NCI-H524 (cell line): Measurements from ENCODE around the gene ALDH1L2.

ENCODE experiments used
- DNase-seq, 2 experiments: peaks; one replicate each; lab custom pipeline; 2025; lab: John Stamatoyannopoulos, UW

ALDH1L2 gene

DNA sequence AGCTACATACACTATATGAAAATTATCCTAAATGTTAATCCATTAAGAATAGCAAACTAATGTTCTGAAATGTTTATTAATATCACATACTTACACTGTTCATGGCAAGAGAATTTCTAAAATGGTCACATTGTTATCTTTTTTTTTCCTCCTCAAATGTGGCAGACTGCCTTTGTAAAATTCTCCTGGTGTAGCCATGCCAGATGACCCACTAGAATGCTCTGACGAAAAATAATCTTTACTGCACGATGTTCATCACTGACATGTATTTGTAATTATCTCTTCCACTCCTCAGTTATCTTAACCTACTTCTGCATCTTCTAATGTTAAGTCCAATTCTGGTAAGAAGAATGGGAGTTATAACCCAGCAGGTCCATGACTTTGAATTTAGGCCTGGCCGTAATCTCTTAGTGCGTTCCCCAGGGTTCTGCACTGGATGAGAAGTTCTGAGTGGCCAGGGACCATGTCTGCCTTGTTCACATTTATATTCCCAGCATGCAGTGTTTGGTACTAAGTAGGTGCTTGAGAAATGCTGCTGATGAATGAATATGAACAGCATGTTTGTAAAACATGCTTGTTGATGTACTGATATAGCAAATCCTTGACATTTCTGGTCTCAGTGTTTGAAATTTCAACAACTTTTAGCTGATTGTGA is 51.4 kb downstream of the ALDH1L2 start:
- no peak for DNase-seq

DNA sequence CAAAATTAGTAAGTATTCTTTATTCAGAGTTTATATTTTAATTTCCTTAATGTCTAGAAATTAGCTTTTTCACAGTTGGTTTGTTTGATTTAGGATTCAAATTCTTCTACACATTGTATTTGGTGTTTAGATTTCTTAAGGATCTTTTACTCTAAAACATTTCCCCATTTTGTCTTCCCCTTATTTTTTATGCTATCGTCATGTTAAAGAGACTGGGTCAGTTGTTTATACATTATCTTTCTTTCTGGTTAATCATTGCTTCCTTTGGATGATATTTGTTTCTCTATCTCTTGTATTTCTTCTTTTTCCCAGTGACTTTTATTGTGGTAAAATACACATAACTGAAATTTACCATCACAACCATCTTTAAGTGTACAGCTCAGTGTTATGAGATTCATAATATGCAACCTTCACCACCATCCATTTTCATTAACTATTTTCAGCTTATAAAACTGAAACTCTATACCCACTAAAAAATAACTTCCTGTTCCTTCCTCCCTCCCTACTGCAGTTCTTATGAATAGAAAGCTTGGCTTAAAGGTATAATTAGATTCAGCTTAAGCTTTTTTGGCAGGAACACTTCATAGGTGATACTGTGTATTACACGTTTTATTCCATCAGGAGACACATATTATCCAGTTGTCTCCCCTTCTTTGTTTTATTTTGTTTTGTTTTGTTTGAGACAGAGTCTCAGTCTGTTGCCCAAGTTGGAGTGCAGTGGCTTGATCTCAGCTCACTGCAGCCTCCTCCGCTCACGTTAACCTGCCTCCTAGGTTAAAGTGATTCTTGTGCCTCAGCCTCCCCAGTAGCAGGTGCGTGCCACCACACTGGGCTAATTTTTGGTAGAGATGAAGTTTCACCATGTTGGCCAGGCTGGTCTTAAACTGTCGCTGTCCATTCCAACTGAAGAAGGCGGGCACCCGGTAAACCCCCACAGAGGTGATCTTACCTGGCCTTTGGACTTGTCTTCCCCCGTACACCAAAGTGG is 53.1 kb downstream of the ALDH1L2 start:
- peak in 1 of 2 experiments; percentile 2 for DNase-seq

DNA sequence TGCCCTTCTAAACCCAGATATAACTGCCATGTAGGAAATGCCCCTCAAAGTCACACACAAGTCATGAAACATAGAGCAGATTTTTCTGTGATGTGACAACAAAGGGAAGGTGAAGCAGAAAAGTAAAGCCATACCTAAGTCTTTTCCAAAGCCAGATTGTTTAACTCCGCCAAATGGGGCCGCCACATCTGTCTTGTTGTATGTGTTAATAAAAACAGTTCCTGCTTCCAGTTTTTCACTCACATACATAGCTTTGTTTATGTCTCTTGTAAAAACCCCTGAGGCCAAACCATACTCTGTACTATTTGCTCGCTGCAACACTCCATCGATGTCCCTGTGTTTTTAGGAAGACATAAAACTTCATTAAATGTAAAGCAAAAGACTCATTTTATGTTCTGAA is 57.8 kb downstream of the ALDH1L2 start:
- DNase-seq, result no peak

DNA sequence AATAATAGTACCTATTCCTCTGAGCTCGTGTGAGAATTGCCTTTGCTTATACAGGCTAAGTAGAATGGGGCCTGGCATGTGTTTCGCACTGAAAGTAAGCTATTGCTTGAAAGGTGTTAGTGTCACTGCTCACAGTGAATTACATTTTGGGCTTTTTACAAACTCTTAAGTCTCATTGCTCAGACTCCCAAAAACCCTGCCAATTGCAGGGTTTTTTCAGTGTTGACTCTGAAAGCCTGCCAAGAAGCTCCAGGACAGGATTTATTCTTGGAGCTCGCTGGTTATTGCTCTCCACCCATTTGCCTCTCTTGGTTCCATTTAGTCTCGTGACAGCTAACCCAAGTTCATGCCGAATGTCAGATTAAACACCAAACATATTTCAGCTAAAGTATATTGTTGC is 58.4 kb downstream of the ALDH1L2 start:
- DNase-seq, result no peak

DNA sequence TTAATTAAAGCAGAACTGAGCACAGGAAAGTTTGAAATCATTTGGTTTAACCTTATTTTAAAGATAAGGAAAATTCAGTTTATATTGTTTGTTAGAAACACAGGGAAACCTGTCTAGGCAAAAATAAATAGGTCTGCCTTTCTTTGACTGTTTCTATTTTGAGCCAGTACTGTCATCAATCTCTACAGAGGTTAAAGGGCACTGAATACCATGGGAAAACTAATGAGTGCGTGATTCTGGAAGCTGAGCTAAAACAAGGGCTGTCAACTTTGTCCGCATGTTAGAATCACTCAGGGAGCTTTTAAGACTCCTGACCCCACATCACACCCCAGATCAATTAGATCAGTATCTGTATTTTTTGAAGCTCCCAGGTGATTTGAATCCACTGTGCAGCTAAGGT is 59.3 kb downstream of the ALDH1L2 start:
- DNase-seq, result no peak

DNA sequence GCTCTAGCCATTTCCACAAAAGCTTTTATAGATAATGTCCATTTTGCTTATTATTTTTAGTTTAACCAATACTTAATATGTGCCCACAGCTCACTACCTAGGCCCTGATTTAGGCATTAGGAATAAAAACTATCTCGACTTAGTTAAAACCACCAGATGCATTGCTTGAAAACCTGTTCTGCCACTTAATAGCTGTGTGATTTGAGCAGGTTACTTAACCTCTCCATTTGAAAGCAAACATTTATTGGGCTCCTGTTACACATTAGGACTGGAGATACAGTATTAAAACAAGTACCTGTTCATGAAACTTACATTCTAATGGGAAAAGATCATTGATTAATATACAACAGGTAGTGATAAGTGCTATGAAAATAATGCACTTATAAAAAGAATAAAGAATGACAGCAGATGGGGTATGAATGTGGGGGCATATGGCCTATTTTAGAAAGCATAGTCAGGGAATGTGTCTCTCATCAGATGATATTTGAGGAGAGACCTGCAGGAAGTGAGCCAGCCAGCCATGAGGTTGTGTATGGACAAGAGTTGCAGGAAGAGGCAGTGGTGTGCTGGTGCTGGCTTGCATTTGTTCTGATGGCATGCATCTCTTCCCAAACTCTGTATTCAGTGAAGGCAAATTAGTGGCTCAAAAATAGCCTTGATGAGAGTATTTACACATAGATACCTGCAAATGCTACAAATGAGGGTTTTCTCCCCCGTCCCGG is 63.9 kb downstream of the ALDH1L2 start:
- DNase-seq, result peak in 1 of 2 experiments; percentile 68

DNA sequence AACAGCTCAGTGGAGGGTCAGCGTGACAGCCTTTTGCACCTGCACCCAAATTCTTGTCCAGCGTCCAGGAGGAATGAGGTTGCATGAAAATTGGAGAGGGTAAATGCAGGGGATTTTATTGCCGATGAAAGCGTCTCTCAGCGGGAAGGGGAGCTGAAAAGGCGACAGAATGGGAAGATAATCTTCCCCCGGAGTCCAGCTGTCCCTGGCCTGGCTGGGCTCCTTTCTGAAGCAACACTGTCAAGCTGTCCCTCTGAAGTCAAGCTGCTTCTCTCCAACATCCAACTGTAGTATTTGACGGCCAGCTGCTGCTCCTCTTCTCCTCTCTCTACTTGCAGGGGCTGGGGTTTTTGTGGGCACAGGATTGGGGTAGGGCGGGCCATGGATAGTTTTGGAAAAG is 65.5 kb downstream of the ALDH1L2 start:
- DNase-seq, result peak; percentile 85 to 88

DNA sequence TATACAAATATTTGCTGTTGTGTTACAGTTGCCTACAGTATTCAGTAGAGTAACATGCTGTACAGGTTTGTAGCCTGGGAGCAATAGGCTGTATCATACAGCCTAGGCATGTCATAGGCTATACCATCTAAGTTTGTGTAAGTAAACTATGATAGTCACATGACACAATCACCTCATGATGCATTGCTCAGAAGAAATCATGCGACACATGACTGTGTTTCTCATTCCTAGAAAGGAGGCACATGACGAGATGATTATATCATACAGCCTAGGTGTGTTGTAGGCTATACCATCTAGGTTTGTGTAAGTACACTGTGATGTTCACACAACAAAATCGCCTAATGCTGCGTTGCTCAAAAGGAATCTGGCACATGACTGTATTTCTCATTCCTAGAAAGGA is 66.2 kb downstream of the ALDH1L2 start:
- no peak for DNase-seq

DNA sequence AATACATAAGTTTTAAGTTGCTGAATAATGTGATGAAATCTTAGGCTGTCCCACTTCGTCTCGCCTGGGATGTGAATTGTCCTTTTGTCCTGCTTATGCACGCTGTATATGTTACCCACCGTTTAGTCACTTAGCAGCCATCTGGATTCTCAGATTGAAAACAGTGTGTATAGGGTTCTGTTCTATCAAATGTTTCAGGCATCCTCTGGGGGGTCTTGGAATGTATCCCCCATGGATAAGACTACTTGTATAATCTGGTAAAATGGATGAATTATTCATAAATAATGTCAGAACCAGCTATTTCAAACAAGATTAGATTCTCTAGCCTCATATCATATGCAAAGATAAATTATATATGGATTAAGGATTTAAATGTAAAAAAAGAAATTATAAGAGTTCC is 68.7 kb downstream of the ALDH1L2 start:
- no peak for DNase-seq

DNA sequence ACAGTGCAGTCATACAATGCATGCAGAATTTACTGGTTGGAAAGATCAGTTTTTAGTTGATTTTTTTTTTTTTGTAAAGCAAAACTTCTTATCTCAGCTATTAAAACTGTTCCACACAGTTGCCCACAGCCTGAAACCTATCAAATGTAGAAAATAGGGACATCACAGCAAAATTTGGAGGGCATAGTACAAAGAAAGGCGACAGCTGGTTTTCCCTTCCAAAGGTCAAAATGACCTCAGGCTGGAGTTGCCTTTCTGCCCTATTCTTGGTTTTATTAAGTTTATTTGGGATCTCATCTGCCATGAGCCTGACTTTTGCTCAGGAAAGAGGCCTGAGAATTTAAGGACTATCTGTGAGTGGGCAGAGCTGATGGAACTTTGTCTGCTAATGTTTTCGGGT is 69.7 kb downstream of the ALDH1L2 start:
- DNase-seq, result no peak

DNA sequence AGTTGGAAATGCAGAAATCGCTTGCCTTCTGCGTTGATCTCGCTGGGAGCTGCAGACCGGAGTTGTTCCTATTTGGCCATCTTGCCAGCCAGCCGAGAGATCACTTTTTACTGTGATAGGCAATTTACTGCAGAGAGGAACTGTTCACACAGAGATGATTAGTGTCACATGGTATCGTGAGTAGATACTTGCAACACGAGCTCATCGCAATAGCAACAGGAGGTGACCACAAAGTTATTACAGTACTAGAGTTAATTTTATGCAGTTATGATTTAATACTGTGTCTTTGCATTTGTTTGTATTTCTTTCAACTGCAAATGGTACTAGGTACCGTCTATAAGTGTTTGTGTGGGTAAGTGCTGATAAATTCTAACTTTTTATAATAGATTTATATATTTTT is 70.4 kb downstream of the ALDH1L2 start:
- no peak for DNase-seq

DNA sequence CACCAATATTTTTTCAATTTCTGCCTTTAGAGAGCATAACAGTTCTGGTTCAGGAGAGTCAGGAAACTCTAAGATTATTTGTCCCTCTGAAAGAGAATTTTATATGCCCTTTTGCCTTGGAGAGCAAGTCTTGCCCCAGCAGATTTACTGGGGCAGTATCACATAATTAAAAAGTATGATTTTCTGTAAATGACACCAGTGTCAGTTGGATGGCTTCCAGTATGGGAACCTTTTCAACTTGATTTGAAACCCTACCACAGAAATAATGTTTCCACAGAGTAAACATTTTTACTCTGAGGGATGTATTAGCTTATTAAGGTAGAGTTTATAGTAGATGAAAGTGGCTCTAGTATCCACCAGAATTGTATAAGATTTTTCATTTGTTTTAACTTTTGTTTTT is 82.8 kb downstream of the ALDH1L2 start:
- no peak for DNase-seq

DNA sequence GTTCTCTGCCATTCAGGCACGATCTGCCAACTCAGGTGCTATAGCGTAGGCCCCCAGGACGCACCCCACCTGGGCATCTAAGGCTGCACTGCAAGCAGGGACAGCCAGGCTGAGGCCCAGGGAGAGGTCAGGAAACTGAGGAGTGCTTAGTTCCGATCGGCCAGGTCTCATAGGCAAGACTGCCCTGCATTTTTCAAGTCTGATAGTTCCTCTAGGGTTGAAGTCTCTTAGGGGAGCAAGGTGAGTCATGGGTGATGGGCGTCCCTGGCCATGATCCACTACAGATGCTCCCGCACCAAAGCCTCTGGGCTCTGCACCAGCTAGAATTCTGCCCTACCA is 84.9 kb downstream of the ALDH1L2 start:
- no peak for DNase-seq

DNA sequence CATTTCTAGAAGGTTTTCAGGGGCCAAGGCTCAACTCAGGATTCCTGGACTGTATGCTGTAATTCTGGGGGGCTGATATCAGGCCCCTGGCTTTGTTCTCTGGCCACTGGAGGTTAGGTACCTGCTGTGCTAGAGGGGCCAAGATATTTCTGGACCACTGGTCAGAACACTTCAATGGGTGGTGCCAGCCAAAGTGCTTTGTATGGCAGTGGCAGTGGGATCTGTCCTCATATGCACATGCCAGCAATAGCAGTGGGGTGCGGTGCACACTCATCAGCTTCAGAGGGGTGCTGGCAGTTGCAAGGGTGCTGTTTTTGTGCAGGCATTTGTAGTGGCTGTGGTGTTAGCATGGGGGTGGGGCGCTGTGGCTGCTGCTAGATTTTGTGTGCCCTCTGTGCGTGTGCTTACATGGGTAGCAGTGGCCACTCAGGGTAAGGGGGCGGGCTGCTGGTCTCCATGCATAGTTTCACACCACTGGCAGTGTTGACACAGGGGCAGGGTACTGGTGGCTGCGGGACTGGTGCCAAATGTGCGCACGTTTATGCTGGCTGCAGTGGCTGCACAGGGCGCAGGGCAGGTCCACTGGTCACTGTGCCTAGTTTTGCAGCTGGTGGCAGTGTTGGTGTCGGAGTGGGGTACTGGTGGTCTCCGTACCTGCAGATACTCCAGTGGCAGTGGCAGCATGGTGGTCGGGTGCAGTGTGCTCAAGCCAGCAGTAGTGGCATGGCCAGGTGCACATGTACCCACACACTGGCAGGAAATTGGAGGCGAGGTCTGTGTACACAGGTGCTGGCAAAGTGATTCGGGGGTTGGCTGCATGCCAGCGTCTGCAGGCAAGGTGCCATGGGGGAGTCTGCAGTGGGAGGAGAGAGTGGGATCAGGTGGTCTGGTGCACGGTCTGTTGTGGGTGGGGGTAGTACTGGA is 85.6 kb downstream of the ALDH1L2 start:
- no peak for DNase-seq

DNA sequence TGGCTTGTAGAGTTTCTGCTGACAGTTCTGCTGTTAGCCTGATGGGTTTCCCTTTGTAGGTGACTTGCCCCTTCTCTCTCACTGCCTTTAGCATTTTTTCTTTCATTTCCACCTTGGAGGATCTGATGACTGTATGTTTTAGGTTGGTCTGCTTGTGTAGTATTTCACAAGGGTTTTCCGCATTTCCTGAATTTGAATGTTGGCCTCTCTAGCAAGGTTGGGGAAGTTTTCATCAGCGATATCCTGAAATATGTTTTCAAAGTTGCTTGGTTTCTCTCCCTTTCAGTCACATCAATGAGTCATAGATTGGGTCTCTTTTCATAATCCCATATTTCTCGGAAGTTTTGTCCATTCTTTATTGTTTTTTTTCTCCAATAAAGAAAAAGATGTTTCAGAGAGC is 86.7 kb downstream of the ALDH1L2 start:
- no peak for DNase-seq

DNA sequence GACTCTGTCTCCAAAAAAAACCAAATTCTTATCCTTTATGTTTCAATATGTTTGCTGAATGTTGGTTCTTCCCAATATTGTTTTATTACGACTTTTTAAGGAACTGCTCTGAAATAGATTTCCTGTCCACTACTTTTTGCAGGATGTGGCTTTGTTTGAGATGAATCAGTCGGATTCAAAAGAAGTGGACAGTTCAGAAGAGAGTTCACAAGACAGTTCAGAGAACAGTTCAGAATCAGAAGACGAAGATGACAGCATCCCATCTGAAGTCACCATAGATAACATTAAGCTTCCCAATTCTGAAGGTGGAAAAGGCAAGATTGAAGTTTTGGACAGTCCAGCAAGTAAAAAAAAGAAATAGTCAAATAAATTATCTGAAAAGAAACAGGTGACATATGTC is 89.9 kb downstream of the ALDH1L2 start:
- no peak for DNase-seq

DNA sequence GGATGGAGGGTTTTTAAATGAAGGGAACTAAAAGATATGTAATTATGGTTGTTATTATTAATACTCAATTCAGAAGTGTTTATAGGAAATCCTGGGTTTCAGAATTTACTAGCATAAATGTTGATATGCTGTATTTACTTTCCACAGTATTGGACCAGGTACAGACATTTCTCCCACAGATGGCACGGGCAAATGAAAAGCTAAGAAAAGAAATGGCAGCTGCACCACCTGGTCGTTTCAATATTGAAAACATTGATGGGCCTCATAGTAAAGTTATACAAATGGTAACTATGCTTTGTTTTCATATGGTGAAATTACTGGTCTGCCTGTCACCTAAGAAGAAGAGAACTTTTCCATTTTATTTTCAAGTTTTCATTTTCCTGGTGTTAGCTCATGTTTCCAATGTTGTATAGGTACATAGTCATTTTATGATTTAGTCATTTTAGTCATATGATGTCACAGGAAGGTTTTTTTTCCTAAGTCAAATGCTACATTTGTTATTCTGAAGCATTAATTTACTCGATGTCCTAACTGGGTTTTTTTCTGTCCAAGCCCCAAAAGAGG is 92.6 kb downstream of the ALDH1L2 start:
- no peak for DNase-seq

DNA sequence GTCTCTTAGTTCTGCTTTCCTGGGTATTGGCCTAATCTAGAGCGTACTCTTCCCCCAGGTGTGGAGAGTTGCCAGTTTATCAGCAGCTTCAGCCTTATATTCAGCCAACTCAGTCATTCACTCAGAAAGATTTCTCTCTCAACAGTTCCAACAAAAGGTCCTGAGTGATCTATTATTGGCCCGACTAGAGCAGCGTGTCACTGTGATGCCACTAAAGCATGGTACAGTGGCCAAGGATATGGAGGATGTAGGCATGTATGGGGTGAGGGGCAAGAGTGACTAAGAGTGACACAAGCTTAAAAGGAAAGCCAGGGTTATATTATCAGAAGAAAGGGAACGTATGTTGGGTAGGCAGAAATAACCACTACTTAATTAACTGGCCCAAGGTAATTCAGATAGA is 93.3 kb downstream of the ALDH1L2 start:
- no peak for DNase-seq

DNA sequence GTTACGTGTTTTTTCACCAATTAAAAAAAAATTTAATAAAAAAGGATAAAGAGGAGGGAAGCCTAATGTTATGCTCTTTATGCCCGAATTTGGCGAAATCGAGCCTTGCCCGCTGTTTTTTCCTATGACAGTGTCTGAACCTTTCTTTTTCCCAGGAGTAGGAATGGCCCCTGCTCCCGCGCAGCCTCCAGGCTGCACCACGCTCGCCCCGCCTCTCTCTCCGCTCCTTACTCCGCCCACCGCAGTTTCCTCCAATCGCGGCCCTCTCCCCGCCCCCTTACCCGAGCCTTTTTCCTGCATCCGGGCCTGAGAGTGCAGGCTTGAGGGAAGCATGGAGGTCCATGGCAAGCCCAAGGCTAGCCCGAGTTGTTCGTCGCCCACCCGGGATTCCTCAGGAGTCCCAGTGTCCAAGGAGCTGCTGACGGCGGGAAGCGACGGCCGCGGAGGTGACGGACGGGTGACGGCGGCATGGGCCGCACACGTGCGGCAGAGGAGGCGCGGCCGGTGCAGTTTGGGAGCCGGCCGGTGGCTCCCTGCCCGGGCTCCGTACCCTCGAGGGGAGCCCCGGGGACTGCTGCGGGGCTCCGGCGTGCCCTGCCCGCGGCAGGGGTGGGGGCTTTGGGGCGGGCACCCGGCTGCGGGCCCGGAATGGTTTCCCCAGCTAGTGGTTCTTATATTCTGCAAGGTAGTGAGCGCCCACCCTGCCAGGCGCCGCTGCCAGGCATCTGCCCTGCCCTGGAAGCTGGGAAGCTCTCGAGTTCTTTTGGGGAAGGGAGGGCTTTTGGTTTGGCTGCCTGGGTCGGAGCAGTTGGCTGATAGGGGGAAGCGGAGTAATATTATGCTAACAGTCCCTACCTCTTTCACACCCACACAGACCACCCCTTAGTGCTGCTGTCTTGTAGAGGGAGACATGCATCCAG is 98.0 kb downstream of the ALDH1L2 start, which contains the start of gene NOPCHAP1:
Gene NOPCHAP1 (plus strand): TSS at position 295 of the 920 bp plus-strand sequence. CDS start 37 bp downstream, at position 332.
- DNase-seq, result peak; percentile 86

DNA sequence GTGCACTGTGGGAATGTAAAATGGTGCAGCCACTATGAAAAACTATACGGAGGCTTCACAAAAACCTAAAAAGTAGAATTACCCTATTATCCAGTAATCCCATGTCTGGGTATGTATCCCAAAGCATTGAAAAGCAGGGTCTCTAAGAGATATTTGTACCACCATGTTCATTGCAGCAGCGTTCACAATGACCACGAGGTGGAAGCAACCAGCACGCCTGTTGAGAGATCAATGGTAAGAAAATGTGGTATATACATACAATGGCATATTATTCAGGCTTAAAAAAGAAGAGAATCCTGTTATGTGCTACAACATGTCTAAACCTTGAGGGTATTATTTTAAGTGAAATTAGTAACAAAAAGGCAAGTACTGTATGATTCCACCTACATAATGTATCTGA is 99.1 kb downstream of the ALDH1L2 start:
- DNase-seq, result no peak
